HG03060 (cell line): ENCODE measurements around the gene SULT4A1.

ENCODE experiments used
- ATAC-seq: cut with Tn5 transposase; IDR thresholded peaks from one replicate; pipeline ENCODE4 v1.9.1; 2021; ENCODE audit warnings: low read depth, moderate number of reproducible peaks; ENCODE audit not compliant: unreplicated experiment

Gene SULT4A1

GRCh38 chr22:43867839-43868635, 5.7 kb upstream of the SULT4A1 start:
- ATAC-seq, result no peak

- ATAC-seq, result no peak
These were observed 529 bp upstream of the SULT4A1 start for GRCh38 chr22:43862882-43863202.

GRCh38 chr22:43861529-43861928, 784 bp downstream of the SULT4A1 start:
- ATAC-seq, result no peak

- ATAC-seq, result no peak
These were observed 1.5 kb downstream of the SULT4A1 start for GRCh38 chr22:43860831-43861230.

GRCh38 chr22:43860126-43860525, 2.2 kb downstream of the SULT4A1 start:
- ATAC-seq, result no peak

GRCh38 chr22:43859621-43860020, 2.7 kb downstream of the SULT4A1 start:
- no peak for ATAC-seq

- no peak for ATAC-seq
These were observed 3.1 kb downstream of the SULT4A1 start for GRCh38 chr22:43859176-43859575.

- ATAC-seq, result no peak
These were observed 4.0 kb downstream of the SULT4A1 start for GRCh38 chr22:43858156-43858895.

GRCh38 chr22:43857367-43857766, 4.9 kb downstream of the SULT4A1 start:
- no peak for ATAC-seq

GRCh38 chr22:43855431-43855830, 6.9 kb downstream of the SULT4A1 start:
- no peak for ATAC-seq

- ATAC-seq, result no peak
These were observed 7.5 kb downstream of the SULT4A1 start for GRCh38 chr22:43854786-43855271.

- ATAC-seq, result no peak
These were observed 8.1 kb downstream of the SULT4A1 start for GRCh38 chr22:43854121-43854785.

- no peak for ATAC-seq
These were observed 8.9 kb downstream of the SULT4A1 start for GRCh38 chr22:43853328-43853931.

GRCh38 chr22:43852573-43853327, 9.6 kb downstream of the SULT4A1 start:
- ATAC-seq, result no peak

- ATAC-seq, result no peak
These were observed 10.4 kb downstream of the SULT4A1 start for GRCh38 chr22:43851979-43852307.

- ATAC-seq, result no peak
These were observed 11.0 kb downstream of the SULT4A1 start for GRCh38 chr22:43851058-43851978.

GRCh38 chr22:43850529-43850928, 11.8 kb downstream of the SULT4A1 start:
- ATAC-seq, result no peak

GRCh38 chr22:43849731-43850130, 12.6 kb downstream of the SULT4A1 start:
- ATAC-seq, result no peak
